ENCODE results near the gene TERB2.

DNA sequence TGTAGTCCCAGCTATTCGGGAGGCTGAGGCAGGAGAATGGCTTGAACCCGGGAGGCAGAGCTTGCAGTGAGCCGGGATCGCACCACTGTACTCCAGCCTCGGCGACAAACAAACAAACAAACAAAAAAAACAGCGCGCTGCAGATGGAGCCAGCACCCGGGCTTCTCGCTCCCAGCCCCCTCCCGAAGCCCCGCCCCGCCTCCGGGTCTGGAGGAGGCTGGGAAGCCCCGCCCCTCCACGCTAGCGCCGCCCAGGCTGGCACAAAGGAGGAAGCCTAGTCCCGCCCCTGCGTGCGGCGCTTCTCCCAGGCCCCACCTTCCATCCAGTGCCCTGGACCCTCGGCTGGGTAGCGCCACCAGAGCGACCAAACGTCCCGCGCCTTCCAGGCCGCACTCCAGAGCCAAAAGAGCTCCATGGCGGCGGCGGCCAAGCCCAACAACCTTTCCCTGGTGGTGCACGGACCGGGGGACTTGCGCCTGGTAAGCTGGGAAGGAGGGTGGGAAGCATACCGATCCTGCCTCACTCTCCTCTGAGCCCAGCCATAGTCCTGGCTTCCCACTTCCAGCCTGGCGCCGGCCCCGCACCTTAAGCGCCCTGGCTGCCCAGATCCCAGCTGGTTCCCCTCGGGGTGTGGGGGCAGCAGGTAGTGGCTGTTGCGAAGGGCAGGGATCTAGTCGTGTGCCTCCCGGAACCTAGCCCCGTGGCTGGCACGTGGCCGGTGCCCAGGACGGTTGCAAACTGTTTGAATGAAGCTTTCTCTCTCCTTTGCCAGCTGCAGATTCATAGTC lies 66.6 kb downstream of the TERB2 start, which contains the start of gene SORD:
- TF ChIP-seq POLR2A (IDR thresholded peaks at IDR 0.05): no peak
- TF ChIP-seq, protein P1, sequence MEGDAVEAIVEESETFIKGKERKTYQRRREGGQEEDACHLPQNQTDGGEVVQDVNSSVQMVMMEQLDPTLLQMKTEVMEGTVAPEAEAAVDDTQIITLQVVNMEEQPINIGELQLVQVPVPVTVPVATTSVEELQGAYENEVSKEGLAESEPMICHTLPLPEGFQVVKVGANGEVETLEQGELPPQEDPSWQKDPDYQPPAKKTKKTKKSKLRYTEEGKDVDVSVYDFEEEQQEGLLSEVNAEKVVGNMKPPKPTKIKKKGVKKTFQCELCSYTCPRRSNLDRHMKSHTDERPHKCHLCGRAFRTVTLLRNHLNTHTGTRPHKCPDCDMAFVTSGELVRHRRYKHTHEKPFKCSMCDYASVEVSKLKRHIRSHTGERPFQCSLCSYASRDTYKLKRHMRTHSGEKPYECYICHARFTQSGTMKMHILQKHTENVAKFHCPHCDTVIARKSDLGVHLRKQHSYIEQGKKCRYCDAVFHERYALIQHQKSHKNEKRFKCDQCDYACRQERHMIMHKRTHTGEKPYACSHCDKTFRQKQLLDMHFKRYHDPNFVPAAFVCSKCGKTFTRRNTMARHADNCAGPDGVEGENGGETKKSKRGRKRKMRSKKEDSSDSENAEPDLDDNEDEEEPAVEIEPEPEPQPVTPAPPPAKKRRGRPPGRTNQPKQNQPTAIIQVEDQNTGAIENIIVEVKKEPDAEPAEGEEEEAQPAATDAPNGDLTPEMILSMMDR (IDR thresholded peaks at IDR 0.05): no peak
- TF ChIP-seq POLR2AphosphoS5 (IDR thresholded peaks at IDR 0.05): peak in 2 of 3 donors; percentile 25 to 59
- TF ChIP-seq EP300 (IDR thresholded peaks at IDR 0.05; ENCODE audit: low read depth): no peak

All from transverse colon (tissue), 4 donors.